Fibroblast of gingiva (primary cell): ENCODE results near the gene RAX.
"Not testable (repeated sequence)": the region's sequence is repeated elsewhere in the genome, so short reads cannot be mapped to it uniquely, and the experiment has no call there.

Experiments
- DNase-seq: peaks from one replicate; pipeline ENCODE4 v3.0.0-alpha.2; 2011; ENCODE audit warnings: low read depth

The RAX gene

DNA sequence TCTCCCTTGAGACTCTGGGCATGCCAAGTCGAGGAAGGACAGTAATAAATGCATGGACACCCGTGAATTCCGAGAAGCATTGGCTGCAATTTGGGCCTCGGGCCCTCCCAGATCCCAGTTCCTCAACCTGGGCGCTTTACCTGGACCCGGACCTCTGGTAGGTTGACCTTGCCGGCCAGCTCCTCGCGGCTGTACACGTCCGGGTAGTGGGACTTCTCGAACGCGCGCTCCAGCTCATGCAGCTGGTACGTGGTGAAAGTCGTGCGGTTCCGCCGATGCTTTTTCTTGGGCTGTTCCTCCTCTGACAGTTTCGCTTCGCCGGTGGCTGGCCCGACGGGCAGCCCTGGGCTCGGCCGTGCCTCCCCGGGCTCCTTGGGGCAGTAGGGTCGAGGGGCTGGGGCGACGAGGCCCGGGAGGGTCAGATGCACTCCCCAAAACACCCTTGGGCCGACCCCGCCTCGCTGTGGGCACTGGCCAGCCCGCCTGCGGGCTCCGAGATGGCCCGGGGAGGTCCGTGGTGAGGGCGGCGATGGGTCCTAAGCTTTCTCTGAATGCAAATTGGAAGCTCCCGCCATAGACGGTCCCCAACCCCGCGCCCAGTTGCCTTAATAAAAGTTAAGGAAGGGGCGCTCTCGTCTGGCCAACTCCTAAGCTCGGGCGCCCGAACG, 899 bp downstream of the RAX start:
- DNase-seq, result no peak

DNA sequence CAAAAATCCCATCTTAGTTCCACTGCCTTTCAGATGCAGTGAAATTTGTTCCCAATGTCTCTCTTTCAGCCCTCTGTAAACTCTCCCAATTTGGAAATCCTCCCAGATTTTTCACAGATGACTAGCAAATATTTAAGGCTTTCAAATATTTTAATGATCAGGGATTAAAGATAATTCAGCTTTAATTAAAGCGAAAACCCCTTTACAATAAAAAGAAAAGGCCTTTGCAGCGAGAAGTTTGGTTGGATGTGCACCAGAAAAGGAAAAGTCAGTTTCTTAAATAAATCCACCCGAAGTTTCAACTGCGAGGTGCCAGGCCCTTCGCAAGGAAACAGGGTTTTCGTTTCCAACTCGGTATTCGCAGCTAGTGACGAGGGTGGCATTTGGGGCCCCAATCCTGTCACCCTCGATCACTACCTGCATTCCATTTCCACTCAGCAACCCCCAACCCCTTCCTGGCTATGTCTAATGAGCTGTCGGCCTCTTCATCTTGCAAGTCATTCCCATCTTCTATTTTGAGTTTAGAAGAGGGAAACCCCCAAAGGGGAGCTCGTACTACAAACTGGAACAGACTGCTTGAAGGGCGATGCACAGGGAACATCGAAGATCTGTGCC, 1.5 kb downstream of the RAX start:
- DNase-seq, result no peak

DNA sequence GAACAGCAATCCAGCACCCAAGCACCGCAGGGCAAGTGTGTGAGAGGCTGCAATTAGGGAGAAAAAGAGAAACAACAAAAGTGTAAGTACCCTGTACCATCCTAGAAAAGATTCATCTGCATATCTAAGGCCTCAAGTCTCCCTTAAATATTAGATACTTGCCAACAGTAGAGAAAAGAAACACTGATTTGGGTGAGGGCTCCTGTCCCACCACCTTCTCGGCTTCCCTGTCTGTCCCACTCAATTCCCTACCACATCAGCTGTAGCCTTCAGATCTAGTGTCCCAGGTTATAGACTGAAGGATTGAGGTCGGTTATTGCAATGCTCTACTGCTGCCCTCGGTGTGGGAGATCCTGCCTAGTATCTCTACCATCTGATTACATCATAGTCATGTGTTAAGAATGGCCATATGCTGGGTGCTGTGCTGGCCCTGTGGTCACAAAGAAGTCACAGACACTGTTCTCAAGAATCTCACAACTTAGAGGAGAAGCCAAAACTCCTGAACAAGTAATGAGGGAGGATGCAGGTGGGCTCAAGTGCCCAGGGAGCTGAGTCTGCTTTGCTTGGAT, 2.5 kb downstream of the RAX start:
- DNase-seq, result no peak

DNA sequence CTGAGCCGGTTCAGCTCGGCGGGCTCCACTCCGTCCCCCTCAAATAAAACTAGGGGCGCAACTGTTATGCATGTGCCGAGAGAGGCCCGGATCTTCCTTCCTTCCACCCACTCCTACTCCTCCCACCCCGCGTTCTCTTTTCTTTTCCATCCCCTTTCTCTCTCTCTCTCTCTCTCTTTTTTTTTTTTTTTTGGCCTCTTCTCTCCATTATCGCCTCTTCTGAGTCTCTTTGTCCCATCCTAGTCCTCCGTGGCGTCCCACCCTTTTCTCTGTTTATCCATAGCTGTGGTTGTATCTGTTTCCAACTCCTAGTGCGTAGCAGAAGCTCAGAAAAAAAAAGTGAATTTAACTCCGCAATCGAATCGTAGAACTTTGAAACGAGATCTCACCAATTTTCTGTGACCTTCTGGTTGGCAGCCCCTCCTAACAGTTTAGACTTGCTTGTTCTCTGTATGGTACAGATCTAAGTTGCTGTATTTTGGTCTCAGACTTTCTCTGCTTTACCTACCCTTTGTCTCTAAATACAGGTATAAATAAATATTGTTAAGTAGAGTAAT, 3.6 kb downstream of the RAX start:
- DNase-seq, result no peak

DNA sequence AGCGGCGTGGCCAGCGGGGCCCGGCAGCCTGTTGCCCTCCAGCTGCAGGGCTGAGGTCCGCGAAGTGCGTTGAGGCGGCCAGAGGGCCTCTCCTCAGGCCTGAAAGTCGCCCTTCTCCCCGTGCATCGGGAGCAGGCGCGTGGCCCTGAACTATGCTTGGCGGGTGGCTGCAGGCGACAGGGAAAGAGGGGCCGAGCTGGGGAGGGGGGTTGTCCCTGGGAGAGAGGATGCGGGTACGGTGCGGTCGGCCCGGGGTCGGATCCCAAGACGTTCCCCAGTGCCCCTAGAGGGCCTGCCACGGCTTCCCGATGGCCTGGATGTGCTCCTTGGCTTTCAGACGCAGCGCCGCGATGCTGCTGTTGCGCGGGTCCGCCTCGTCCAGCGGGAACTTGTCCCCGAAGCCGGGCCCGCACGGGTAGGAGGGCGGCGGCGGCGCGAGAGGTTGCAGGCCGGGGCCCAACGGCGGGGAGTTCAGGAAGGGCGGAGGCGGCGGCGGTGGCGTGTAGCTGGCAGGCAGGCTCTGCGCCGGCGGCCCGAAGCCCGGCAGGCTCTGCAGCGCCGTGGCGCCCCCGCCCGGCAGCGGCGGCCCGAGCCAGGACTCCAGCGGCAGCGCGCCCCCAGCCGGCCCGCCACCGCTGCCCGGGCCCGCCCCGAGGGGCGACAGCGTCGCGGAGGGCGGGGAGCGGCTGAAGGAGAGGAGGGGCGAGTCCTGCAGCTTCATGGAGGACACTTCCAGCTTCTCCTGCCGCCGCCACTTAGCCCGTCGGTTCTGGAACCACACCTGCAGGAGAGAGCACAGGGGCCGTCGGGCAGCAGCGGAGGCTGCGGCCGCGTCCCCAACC, 4.3 kb downstream of the RAX start:
- no peak for DNase-seq

DNA sequence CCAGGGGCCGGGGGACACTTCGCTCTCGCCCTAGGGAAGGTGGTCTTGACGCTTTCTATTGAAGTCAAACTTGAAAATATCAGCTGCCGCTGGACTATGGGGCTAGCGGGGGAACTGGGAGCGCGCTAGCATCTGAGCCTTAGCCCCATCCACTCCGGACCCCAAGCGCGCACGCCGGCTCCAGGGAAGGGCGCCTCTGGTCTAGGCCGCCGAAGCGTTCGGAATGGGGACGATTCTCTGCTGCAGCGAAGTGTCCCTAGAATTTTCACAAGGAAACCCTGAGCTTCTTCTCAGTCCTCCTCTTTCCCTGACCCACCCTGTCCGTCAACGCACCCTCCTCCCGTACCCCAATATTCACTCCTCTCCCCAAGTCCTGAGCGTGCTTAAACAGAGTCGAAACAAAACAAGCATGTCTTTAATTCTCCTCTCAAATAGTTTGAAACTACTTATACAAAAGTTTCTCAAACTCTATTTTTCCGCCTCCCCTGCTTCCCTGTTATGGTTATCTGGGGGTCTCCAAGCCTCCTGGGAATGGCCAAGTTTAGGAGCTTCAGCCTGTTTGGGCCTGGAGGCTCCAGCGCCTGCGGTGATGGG, 5.0 kb downstream of the RAX start:
- DNase-seq, result no peak

DNA sequence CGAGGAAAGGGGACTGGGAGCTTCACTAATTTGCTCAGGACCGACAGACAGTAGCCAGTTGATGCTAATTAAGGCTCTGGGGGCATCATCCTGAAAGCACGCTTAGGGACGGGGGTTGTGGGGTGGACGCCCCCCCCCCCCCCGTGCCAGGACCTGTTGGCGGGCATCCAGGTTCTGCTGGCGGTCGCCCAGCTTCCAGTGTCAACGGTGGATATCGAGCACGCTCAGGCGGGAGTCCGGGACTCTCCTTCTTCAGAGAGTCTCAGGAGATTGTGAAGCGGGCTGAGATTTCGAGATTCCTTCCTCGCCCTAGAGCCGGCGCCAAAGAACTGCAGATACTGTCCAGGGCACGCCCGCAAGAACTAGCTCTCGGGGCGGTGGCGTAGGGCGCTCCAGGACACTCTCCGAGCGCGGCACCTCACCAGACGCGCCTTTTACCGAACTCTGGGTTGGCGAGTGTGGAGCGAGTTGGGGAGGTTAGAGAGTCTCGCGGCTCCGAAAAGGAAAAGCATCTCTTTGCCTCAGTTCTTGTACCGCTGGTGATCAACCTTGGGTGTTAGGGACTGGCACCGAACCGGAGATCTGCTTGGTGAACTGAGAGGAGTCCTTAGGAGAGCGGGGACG, 5.6 kb downstream of the RAX start:
- no peak for DNase-seq

DNA sequence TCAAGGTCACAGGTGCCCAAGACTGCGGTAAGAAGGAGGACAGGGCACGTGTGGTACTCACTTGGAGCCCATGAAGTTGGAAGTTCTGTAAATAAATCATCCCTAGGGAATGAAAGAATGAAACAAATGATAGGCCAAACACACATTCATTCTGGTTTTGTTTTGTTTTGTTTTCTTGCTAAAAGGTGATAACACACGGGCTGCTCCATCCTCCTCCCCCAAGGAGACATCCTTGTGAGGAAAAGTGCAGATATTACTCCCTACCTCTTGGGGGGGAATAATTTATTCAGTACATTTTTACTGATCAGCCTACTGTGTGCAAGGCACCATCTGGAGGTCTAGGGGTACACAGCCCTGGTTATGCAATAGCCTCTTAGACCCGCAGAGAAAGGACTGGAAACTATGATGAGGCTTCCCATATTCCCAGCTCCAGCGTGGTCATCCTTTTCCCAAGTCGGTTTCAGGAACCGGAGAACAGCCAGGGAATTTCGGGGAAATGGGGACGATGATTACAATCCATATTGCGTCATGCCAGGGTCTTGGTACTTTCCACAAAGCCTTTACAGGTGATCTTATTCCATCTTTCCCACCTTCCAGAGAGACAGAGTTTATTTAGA, 6.3 kb downstream of the RAX start:
- DNase-seq, result no peak

DNA sequence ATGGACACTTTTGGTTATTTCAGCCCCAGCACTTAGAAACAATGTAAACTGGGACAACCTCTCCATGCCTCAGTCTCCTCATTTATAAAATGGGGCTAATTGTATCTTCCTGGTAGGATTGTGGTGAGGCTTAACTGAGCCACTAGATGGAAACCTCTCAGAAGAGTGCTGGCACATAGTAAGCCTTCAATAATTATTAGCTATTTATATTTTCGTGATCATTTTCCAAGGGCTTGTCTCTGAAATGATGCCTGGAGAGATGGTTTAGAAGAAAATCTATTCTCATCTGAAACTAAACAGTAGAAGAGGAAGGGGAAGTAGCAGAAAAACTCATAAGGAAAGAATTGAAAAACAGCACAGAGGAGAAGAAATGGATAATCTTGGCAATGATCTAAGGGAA, 6.8 kb downstream of the RAX start:
- no peak for DNase-seq

DNA sequence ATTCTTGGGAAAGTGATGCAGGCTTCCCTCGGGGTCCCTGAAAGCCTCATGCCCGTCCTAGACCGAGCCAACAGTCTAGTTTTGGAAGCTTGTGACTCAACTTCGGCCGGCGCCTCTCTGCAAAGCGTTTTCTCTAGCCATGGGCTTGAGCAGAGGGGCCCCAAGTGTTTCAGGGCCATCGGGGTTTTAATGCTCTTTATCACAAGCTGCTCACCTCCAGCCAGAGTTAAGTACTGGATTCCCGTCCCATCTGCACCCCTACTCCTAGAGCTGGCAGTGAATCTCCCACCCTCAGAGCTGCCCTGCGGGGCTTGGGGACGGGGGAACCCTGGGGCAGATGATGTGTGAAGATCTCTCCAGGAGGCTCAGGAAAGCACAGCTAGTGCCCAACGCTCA, 7.3 kb downstream of the RAX start:
- no peak for DNase-seq

DNA sequence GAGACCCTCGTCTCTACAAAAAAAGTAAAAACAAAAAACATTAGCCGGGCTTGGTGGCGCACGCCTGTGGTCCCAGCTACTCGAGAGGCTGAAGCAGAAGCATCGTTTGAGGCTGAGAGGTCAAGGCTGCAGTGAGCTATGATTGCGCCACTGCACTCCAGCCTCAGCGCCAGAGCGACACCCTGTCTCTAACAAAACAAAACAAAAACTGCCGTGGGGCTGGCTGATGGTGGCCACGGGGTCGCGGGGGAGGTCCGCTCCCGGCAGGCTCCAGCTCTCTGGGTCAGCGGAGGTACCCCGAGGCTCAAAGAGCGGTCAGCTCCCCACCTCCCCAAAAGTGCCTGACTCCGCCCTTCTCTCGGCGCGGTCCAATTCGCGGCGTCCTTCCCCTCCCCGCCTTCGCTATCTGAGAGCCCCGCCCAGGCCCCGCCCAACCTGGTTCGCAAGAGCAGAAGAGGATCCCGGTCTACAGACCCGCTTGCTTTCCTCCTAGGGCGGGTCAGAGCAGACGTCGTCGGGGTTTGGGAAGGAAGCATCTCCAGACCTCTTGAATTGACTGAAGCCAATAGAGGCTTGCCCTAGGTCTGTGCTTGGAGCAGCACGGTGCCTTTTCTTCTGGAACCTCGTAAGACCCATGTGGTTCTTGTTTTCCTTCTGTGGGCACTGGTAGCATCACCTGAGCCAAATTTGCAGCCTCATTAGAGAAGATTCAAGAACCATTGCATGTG, 7.8 kb downstream of the RAX start:
- no peak for DNase-seq

DNA sequence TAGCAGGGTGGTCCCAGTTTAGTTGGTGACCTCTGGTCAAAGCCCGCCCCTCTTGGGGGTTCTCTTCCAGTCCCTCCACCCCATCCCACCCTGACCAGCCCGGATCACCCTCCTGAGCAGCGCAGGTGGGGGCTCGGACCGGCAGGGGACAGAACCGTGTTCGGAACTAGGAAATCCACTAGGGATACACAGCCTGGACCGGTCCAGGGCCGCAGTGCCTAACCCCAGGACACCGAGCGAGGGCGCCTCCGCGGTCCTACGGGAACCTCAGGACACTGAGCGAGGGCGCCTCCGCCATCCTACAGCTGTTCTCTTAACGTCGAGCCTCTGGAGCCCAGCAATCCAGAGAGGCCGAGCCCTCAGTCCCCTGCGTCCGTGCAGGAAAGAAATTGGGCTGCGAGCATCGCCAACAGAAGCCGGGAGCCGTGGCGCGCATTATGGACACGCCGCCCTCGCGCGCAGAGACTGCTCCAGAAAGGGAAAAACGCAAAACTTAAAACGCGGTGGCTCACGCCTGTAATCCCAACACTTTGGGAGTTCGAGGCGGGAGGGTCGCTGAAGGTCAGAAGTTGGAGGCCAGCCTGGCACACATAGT, 8.5 kb downstream of the RAX start:
- DNase-seq, result no peak

DNA sequence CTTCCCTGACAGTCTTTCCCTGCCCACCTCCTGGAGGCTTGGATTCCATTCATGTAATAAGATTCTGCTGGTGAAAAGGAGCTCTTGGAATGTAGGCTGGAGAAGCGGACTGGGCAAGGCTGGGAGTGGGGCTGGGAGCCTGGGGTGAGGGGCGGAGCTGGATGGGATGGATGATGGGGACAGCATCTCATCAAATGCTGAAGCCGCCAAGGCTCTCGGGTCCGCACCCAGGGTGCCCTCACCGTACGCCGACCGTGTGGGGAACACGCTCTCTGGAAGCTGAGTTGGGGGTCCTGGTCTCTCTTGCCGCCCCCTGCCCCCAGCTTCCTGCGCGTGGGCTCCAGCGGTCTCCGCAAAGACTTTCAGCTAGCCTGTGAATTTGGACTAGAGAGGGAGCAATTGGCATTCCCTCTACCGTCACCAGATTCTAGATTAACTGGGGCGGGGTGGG, 9.1 kb downstream of the RAX start:
- DNase-seq, result no peak

DNA sequence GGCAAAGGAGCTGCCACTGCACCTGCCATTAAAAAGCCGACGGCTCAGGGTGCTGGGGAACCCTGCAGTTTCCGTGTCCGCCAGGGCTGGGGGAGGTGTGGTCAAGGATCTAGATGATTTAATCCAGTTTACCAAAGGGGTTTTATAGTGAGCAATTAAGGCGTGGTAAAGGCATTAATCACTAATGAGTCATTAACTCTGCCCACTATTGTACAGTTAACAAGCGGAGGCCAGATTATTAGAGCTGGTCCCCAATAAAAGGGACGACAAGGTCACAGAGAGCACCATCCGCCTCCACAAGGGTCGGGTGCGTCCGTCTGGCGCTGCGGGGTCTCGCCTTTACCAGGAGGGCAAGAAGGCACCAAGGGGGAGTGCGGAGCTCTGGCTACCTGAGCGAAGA, 9.6 kb downstream of the RAX start:
- no peak for DNase-seq

DNA sequence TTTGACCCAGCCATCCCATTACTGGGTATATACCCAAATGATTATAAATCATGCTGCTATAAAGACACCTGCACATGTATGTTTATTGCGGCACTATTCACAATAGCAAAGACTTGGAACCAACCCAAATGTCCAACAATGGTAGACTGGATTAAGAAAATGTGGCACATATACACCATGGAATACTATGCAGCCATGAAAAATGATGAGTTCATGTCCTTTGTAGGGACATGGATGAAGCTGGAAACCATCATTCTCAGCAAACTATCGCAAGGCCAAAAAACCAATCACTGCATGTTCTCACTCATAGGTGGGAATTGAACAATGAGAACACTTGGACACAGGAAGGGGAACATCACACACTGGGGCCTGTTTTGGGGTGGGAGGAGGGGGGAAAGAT, 11.0 kb downstream of the RAX start:
- not testable (repeated sequence) for DNase-seq

DNA sequence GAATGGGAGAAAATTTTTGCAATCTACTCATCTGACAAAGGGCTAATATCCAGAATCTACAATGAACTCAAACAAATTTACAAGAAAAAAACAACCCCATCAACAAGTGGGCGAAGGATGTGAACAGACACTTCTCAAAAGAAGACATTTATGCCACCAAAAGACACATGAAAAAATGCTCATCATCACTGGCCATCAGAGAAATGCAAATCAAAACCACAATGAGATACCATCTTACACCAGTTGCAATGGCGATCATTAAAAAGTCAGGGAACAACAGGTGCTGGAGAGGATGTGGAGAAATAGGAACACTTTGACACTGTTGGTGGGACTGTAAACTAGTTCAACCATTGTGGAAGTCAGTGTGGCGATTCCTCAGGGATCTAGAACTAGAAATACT, 11.4 kb downstream of the RAX start:
- DNase-seq, result not testable (repeated sequence)

DNA sequence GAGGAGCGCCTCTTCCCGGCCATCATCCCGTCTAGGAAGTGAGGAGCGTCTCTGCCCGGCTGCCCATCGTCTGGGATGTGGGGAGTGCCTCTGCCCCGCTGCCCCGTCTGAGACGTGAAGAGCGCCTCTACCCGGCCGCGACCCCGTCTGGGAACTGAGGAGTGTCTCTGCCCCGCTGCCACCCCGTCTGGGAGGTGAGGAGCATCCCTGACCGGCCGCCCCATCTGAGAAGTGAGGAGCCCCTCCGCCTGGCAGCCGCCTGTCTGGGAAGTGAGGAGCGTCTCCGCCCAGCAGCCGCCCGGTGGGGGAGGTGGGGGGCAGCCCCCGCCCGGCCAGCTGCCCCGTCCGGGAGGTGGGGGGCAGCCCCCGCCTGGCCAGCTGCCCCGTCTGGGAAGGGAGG, 17.8 kb downstream of the RAX start:
- not testable (repeated sequence) for DNase-seq

DNA sequence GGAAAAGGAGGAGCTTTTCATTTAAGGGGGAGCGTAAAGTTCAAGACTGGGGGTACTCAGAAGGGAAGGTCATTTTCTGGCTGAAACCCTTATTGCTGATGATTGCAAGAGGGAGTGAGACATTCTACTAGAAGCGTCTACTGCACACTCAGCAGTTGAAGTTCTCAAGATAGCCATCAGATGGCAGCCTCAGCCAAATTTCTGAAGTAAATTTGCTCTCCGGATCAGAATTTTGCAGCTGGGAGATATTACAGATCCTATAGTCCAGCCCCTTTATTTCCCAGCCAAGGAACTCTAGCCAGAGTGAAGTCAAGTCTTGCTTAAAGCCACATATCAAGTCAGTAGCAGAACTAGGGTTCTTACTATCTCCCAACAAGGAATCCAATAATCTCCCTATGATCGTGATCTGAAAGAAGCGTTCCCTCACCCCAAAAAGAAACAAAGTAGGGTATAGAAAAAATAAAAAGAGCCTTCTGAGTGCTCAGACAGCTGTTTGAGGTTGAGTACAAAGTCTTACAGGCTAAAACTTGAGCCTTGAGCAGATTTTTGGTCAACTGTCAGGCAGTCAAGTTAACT, 24.0 kb downstream of the RAX start:
- DNase-seq, result peak; percentile 85

DNA sequence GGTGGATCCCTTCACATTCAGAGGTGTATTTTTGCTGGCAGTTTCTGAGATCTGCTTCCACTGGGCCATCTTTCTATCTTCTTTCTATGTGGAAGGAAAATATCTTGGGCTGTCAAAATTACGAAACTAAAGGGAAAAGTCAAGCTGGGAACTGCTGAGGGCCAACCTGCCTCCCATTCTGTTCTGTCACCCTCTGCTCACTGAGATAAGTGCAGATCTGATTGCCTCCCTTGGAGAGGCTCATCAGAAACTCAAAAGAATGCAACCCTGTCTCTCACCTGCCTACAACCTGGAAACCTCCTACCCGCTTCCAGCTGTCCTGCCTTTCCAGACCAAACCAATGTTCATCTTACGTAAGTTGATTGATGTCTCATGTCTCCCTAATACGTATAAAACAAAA, 26.5 kb downstream of the RAX start:
- no peak for DNase-seq

DNA sequence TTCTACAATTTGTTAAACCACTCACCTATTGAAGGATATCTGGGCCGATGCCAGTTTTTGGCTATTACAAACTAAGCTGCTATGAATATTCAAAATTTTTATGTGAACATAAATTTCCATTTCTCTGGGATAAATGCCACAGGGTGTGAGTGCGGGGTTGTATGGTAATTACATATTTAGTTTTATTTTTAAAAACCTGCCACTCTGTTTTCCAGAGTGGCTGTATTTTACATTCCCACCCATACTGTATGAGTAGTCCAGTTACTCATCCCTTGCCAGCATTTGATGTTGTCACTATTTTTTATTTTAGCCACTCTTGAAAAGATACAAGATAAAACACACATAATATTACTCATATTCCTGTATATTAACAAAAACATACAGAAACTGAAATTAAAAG, 30.3 kb downstream of the RAX start:
- no peak for DNase-seq
